ENCODE measurements around the gene MESP2. TPM values are rescaled to one million over a fixed set of nuclear protein-coding genes. Genes with fewer than 3 reads are reported as not detected.

The MESP2 gene
- total RNA-seq, 1 donor from 2014 or later: not detected

GRCh38 chr15:89754361-89755154 lies 21.6 kb upstream of the MESP2 start:
- intact Hi-C loops (cut with micrococcal nuclease): loop anchor here (5.0 kb wide), 1 partner anchor 138 kb away; the partner anchor contains the start of gene AP3S2

GRCh38 chr15:89755701-89756100 lies 20.4 kb upstream of the MESP2 start:
- intact Hi-C loops (cut with micrococcal nuclease): no loop called here

GRCh38 chr15:89756897-89757296 lies 19.2 kb upstream of the MESP2 start:
- intact Hi-C loops (cut with micrococcal nuclease): no loop called here

- intact Hi-C loops (cut with micrococcal nuclease): no loop called here
These were observed 17.8 kb upstream of the MESP2 start for GRCh38 chr15:89758283-89758682.

- intact Hi-C loops (cut with micrococcal nuclease): no loop called here
These were observed 17.2 kb upstream of the MESP2 start for GRCh38 chr15:89758981-89759380.

GRCh38 chr15:89759835-89760234 lies 16.3 kb upstream of the MESP2 start:
- intact Hi-C loops (cut with micrococcal nuclease): loop anchor here (1.0 kb wide), 3 partner anchors 115 to 326 kb away; no protein-coding TSS in a partner anchor

GRCh38 chr15:89760303-89761008 lies 15.7 kb upstream of the MESP2 start:
- intact Hi-C loops (cut with micrococcal nuclease): loop anchor here (1.0 kb wide), 3 partner anchors 115 to 326 kb away; no protein-coding TSS in a partner anchor

- intact Hi-C loops (cut with micrococcal nuclease): no loop called here
These were observed 14.9 kb upstream of the MESP2 start for GRCh38 chr15:89761009-89761831.

GRCh38 chr15:89761929-89762328 lies 14.2 kb upstream of the MESP2 start:
- intact Hi-C loops (cut with micrococcal nuclease): no loop called here

GRCh38 chr15:89765694-89766093 lies 10.4 kb upstream of the MESP2 start:
- intact Hi-C loops (cut with micrococcal nuclease): no loop called here

- intact Hi-C loops (cut with micrococcal nuclease): no loop called here
These were observed 9.5 kb upstream of the MESP2 start for GRCh38 chr15:89766357-89767311.

GRCh38 chr15:89767411-89767915 lies 8.7 kb upstream of the MESP2 start:
- intact Hi-C loops (cut with micrococcal nuclease): no loop called here

- intact Hi-C loops (cut with micrococcal nuclease): no loop called here
These were observed 8.0 kb upstream of the MESP2 start for GRCh38 chr15:89768071-89768500.

GRCh38 chr15:89769366-89769765 lies 6.8 kb upstream of the MESP2 start:
- intact Hi-C loops (cut with micrococcal nuclease): no loop called here

- intact Hi-C loops (cut with micrococcal nuclease): no loop called here
These were observed 6.1 kb upstream of the MESP2 start for GRCh38 chr15:89770041-89770440.

- intact Hi-C loops (cut with micrococcal nuclease): no loop called here
These were observed 3.1 kb upstream of the MESP2 start for GRCh38 chr15:89772932-89773583.

- intact Hi-C loops (cut with micrococcal nuclease): no loop called here
These were observed 1.6 kb upstream of the MESP2 start for GRCh38 chr15:89774492-89774891.

GRCh38 chr15:89775815-89776214 lies 317 bp upstream of the MESP2 start:
- intact Hi-C loops (cut with micrococcal nuclease): no loop called here

GRCh38 chr15:89777073-89777751 lies 1.1 kb downstream of the MESP2 start:
- intact Hi-C loops (cut with micrococcal nuclease): no loop called here

Measured in T-helper 2 cell treated with Interferon-gamma antibody and Interleukin-4, amounts not matched to agents 100 ng/mL and 5 ng/mL, for 36 hours (primary cell).